CD4-positive, alpha-beta T cell treated with Interleukin-15 for 1 hour (primary cell): ENCODE measurements around the gene SHKBP1.
"Not testable (repeated sequence)": the region's sequence is repeated elsewhere in the genome, so short reads cannot be mapped to it uniquely, and the experiment has no call there.

Source experiments
- DNase-seq: peaks from one replicate; pipeline ENCODE4 v3.0.0-alpha.2; 2020

The SHKBP1 gene

DNA sequence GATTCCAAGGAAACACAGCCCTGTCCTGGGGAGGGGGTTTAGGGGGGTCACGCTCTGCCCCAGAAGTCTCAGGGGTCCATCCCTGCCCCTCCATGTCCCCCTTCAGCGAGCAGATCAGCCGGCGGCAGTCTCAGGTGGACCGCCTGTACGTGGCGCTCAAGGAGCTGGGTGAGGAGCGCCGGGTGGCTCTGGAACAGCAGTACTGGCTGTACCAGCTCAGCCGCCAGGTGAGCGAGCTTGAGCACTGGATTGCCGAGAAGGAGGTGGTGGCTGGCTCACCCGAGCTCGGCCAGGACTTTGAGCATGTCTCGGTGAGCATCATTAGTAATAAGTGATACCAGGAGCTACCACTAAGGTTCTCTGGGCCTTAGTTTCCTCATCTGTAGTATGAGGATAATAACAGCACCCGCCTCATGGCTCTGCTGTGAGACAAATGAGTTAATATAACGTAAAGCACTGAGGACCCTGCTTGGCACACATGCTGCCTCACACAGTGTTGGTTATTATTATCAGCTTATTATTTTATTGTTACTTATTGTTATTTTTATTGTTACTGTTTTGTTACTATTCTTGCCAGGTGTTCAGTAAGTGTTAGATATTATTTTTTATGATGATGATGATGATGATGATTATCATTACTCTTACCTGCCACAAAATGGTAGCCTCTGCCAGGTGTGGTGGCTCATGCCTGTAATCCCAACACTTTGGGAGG lies 20.5 kb upstream of the SHKBP1 start:
- DNase-seq, result no peak

- no peak for DNase-seq
Measured at GRCh38 chr19:40556953-40557530, 19.6 kb upstream of the SHKBP1 start.

DNA sequence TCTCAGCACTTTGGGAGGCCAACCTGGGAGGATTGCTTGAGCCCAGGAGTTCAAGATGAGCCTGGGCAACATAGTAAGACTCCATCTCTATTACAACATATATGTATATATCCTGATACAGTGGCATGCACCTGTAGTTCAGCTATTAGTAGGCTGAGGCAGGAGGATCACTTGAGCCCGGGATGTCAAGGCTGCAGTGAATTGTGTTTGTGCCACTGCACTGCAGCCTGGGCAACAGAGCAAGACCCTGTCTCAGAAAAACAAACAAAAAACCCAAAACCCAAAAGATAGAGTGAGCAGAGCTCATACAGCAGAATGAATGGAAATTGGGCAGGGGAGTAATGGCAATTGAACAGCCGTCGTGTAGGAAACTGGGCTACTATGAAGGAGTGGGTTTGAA lies 17.3 kb upstream of the SHKBP1 start:
- no peak for DNase-seq

- DNase-seq, result no peak
Measured at GRCh38 chr19:40560092-40560507, 16.6 kb upstream of the SHKBP1 start.

GRCh38 chr19:40561947-40562346 lies 14.7 kb upstream of the SHKBP1 start:
- no peak for DNase-seq

- DNase-seq, result not testable (repeated sequence)
Measured at GRCh38 chr19:40564535-40564934, 12.1 kb upstream of the SHKBP1 start.

DNA sequence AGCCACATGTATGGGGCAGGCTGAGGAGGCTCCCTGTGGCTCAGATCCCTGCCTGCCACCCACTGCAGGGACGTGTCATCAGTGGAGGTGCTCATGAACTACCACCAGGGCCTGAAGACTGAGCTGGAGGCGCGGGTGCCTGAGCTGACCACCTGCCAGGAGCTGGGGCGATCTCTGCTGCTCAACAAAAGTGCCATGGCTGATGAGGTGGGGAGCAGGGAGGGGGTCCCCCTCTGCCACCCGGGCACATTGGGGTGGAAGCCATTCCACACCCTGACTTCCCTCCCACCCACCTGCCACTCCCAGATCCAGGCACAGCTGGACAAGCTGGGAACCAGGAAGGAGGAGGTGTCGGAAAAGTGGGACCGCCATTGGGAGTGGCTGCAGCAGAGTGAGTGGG lies 11.3 kb upstream of the SHKBP1 start:
- no peak for DNase-seq

GRCh38 chr19:40565910-40566495 lies 10.7 kb upstream of the SHKBP1 start:
- DNase-seq, result no peak

DNA sequence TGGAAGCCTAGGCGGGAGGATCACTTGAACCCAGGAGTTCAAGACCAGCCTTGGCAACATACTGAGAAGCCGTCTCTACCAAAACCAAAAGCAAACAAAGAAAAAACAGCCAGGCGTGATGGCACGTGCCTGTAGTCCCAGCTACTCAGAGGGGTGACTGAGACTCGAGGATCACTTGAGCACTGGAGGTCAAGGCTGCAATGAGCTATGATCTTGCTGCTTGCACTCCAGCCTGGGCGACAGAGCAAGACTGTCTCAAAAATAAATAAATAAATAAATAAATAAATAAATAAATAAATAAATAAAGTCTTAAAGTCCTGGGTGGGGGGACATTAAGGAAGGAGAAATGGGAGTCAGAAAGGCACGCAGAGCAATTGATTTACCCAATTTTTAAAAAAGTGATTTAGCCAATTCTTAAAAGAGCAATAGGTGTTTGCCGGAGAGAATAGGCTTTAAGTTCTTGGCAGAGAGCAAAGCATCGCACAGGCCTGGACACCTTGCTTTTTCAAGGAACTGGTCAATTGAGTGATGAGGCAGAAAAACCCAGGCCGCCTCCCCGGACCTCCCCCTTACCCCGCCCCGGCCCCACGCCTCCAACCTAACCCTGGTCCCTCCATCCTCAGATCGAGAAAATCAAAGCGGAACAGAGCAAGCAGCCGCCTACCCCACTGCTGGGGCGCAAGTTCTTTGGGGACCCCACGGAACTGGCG lies 9.5 kb upstream of the SHKBP1 start:
- DNase-seq, result no peak

GRCh38 chr19:40567750-40568494 lies 8.8 kb upstream of the SHKBP1 start:
- DNase-seq, result no peak

DNA sequence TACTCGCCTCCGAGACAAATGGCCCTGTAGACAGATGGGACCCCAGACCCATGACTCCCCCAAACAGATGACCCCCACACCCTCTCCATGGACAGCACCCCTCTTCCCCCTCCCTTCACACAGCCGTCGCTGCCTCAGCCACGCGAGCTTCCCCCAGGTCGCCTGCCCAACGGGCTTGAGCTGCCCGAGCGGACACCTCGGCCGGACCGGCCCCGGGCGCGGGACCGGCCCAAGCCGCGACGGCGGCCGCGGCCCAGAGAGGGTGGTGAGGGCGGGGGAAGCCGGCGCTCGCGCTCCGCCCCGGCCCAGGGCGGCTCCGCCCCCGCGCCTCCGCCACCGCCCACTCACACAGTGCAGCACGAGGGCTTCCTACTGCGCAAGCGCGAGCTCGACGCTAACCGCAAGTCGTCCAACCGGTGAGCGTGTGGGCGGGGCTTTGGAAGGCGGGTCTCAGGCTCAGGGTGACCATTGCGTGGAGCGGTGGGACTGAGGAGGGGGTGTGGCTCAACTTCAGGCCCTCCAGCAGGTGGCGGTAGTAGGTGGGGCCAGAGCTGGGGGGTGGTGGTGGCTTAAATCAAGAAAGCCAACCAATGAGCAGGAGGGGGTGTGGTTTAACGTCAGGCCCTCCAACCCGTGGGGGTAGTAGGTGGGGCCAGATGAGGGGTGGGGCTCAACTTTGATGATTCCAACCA lies 6.2 kb upstream of the SHKBP1 start:
- DNase-seq, result peak; percentile 99

DNA sequence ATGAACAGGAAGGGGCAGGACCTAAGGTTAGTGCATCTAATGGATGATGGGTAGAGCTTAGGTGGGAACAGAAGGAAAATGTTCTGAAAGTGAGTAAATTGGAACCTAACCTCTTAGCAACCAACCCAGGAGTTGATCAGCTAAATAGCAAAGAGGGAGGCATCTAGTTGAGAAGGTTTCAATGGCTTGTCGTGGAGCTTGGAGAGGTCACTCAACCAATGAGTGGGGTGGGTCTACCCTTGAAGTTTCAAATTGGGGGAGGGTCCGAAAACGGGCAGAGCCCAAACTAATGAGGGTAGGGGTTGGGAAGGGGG lies 5.7 kb upstream of the SHKBP1 start:
- DNase-seq, result no peak

- no peak for DNase-seq
Measured at GRCh38 chr19:40571831-40572495, 4.7 kb upstream of the SHKBP1 start.

- DNase-seq, result no peak
Measured at GRCh38 chr19:40575326-40575725, 1.3 kb upstream of the SHKBP1 start.

- DNase-seq, result no peak
Measured at GRCh38 chr19:40576151-40576584, 505 bp upstream of the SHKBP1 start.

- peak; percentile 50 for DNase-seq
Measured at GRCh38 chr19:40578442-40578908, 1.8 kb downstream of the SHKBP1 start.

GRCh38 chr19:40580619-40581018 lies 3.9 kb downstream of the SHKBP1 start:
- no peak for DNase-seq

DNA sequence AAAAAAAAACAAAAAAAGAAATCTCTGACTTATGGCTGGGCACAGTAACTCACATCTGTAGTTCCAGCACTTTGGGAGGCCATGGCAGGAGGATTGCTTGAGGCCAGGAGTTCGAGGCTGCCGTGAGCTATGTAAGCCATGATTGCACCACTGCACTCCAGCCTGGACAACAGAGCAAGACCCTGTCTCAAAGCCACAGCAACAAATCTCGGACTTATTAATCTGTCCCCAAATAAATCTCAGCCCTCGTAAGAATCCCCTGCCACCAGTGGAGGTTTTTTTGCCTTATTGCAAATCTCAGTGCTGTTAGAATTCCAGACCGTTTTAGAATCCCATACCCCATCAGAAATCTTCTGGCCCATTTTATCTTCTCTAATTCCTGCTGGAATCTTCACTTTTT lies 4.9 kb downstream of the SHKBP1 start:
- no peak for DNase-seq

GRCh38 chr19:40582467-40582866 lies 5.8 kb downstream of the SHKBP1 start:
- DNase-seq, result no peak

- DNase-seq, result no peak
Measured at GRCh38 chr19:40583283-40583682, 6.6 kb downstream of the SHKBP1 start.

DNA sequence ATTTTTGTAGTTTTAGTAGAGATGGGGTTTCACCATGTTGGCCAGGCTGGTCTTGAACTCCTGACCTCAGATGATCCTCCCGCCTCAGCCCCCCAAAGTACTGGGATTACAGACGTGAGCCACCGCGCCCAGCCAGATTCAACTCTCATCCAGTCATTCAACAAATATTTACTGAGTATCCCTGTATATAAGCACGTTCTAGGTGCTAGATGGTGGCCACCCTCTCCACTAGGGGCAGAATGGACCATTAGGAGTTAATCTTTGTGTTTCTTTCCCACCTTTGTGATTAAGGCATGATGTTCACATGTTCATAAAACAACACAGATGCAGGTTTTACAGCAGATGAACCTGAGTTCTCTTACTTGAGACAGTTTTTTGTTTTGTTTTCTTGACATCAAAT lies 7.3 kb downstream of the SHKBP1 start:
- DNase-seq, result no peak
